Liver (tissue), 3 donors: ENCODE measurements around the gene DSCAM.

Experiments
- FOXA2 ChIP-seq: IDR thresholded peaks from 2 replicates; pipeline ENCODE4 v1.6.1; 2016; ENCODE audit warnings: antibody characterized with exemption
- MAX ChIP-seq: IDR thresholded peaks from 2 replicates; pipeline ENCODE4 v1.6.1; 2016; ENCODE audit warnings: antibody characterized with exemption
- RAD21 ChIP-seq, 2 donors: IDR thresholded peaks; 2 replicates each; pipeline ENCODE4 v1.6.1; 2016; ENCODE audit warnings: antibody characterized with exemption in 2 of 2, mild to moderate bottlenecking in 2 of 2
- RXRA ChIP-seq, 2 donors: IDR thresholded peaks; 2 replicates each; pipeline ENCODE4 v1.6.1; 2017 to 2018; ENCODE audit warnings: antibody characterized with exemption in 2 of 2, mild to moderate bottlenecking in 1 of 2
- TAF1 ChIP-seq: conservative IDR thresholded peaks from 2 replicates; pipeline ENCODE4 v1.6.1; 2016; ENCODE audit warnings: antibody characterized with exemption, mild to moderate bottlenecking
- ZBTB33 ChIP-seq: IDR thresholded peaks from 2 replicates; pipeline ENCODE4 v1.6.1; 2016; ENCODE audit warnings: antibody characterized with exemption
- TF ChIP-seq, protein P1 (sequence below): fragments of 150-350 bp; IDR thresholded peaks from 2 replicates; pipeline ENCODE4 v1.5.1; 2017; ENCODE audit warnings: improper control_type of control experiment, low read depth, low read length; ENCODE audit not compliant: missing input control
- donor health status: healthy.
- donor health status: healthy.

GRCh38 chr21:40490408-40490807, 356.6 kb downstream of the DSCAM start:
- TF ChIP-seq, protein P1, sequence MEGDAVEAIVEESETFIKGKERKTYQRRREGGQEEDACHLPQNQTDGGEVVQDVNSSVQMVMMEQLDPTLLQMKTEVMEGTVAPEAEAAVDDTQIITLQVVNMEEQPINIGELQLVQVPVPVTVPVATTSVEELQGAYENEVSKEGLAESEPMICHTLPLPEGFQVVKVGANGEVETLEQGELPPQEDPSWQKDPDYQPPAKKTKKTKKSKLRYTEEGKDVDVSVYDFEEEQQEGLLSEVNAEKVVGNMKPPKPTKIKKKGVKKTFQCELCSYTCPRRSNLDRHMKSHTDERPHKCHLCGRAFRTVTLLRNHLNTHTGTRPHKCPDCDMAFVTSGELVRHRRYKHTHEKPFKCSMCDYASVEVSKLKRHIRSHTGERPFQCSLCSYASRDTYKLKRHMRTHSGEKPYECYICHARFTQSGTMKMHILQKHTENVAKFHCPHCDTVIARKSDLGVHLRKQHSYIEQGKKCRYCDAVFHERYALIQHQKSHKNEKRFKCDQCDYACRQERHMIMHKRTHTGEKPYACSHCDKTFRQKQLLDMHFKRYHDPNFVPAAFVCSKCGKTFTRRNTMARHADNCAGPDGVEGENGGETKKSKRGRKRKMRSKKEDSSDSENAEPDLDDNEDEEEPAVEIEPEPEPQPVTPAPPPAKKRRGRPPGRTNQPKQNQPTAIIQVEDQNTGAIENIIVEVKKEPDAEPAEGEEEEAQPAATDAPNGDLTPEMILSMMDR: no peak
- TF ChIP-seq RXRA (IDR thresholded peaks at IDR 0.05) (no peak), TAF1 (no peak), ZBTB33 (no peak), RAD21 (IDR thresholded peaks at IDR 0.05) (no peak), MAX (no peak), FOXA2 (no peak)
